WTC11 (cell line): ENCODE results near the gene GPR39. TPM values are rescaled to one million over a fixed set of nuclear protein-coding genes. Genes with fewer than 3 reads are reported as not detected.

Experiments
- ATAC-seq: fragments of 200-7000 bp; cut with Tn5 transposase; 2 replicates; pipeline ENCODE4 v1.10.0; 2021; ENCODE audit warnings: mild to moderate bottlenecking, moderate library complexity
- CTCF ChIA-PET: fragments of 300-600 bp; sonication (Branson Sonifier 250); formaldehyde crosslinking; loops from one replicate; lab custom pipeline; 2021; ENCODE audit warnings: antibody characterized with exemption; lab: Charles Lee
- POLR2A ChIA-PET: fragments of 350-600 bp; sonication (Branson Sonifier 250); formaldehyde crosslinking; loops from one replicate; lab custom pipeline; 2021; ENCODE audit warnings: antibody characterized with exemption; lab: Charles Lee
- DNase-seq: peaks from one replicate; pipeline ENCODE4 v3.0.0; 2021; ENCODE audit warnings: low spot score
- H3K27ac Mint-ChIP-seq: 2 replicates; pipeline ENCODE4 v1.8.0; 2021; ENCODE audit warnings: mixed read lengths
- H3K27me3 Mint-ChIP-seq: 2 replicates; pipeline ENCODE4 v1.8.0; 2021; ENCODE audit warnings: low read depth, mild to moderate bottlenecking, moderate library complexity, mixed read lengths
- H3K36me3 Mint-ChIP-seq: 2 replicates; pipeline ENCODE4 v1.8.0; 2021; ENCODE audit warnings: mixed read lengths
- H3K4me1 Mint-ChIP-seq: 2 replicates; pipeline ENCODE4 v1.8.0; 2022; ENCODE audit warnings: mixed read lengths
- H3K4me3 Mint-ChIP-seq: 2 replicates; pipeline ENCODE4 v1.8.0; 2021; ENCODE audit warnings: mild to moderate bottlenecking, moderate library complexity, mixed read lengths
- H3K9me3 Mint-ChIP-seq: 2 replicates; pipeline ENCODE4 v1.8.0; 2021; ENCODE audit warnings: mixed read lengths
- ATF1 ChIP-seq: sonication (generic); formaldehyde crosslinking; IDR thresholded peaks from 2 replicates; pipeline ENCODE4 v1.8.1; 2023; ENCODE audit warnings: mild to moderate bottlenecking, moderate library complexity, missing genetic modification reagents
- CBFB ChIP-seq: sonication (generic); formaldehyde crosslinking; IDR thresholded peaks from 2 replicates; pipeline ENCODE4 v1.8.1; 2022; ENCODE audit warnings: mild to moderate bottlenecking, low read depth, missing genetic modification reagents
- ETV6 ChIP-seq: sonication (generic); formaldehyde crosslinking; IDR thresholded peaks from 2 replicates; pipeline ENCODE4 v1.8.1; 2022; ENCODE audit warnings: mild to moderate bottlenecking, missing genetic modification reagents
- GRHL2 ChIP-seq: fragments of 250-450 bp; sonication (Bioruptor Pico); IDR thresholded peaks from 2 replicates; pipeline ENCODE4 v1.8.0; 2022; ENCODE audit warnings: mild to moderate bottlenecking, moderate library complexity; ENCODE audit not compliant: insufficient replicate concordance, severe bottlenecking
- IRF2 ChIP-seq: sonication (generic); formaldehyde crosslinking; IDR thresholded peaks from 2 replicates; pipeline ENCODE4 v1.8.0; 2022; ENCODE audit warnings: low read depth, missing genetic modification reagents, borderline replicate concordance
- OVOL2 ChIP-seq: fragments of 250-450 bp; sonication (Bioruptor Pico); IDR thresholded peaks from 2 replicates; pipeline ENCODE4 v1.9.0; 2021; ENCODE audit warnings: mild to moderate bottlenecking, borderline replicate concordance
- SOX15 ChIP-seq: fragments of 250-450 bp; sonication (Bioruptor Pico); IDR thresholded peaks from 2 replicates; pipeline ENCODE4 v1.9.0; 2021; ENCODE audit warnings: mild to moderate bottlenecking
- TCF7 ChIP-seq: sonication (generic); formaldehyde crosslinking; IDR thresholded peaks from 2 replicates; pipeline ENCODE4 v1.8.0; 2022; ENCODE audit warnings: mild to moderate bottlenecking, low read depth, missing genetic modification reagents, moderate library complexity
- ZBTB21 ChIP-seq: sonication (generic); formaldehyde crosslinking; IDR thresholded peaks from 2 replicates; pipeline ENCODE4 v1.8.1; 2023; ENCODE audit warnings: mild to moderate bottlenecking, missing genetic modification reagents, borderline replicate concordance
- ZNF396 ChIP-seq: fragments of 250-450 bp; sonication (Bioruptor Pico); IDR thresholded peaks from 2 replicates; pipeline ENCODE4 v1.8.0; 2021; ENCODE audit warnings: mild to moderate bottlenecking, moderate library complexity, borderline replicate concordance
- total RNA-seq: library from RNA; stranded (reverse); gene quantifications from 3 replicates; pipeline ENCODE4 v1.2.3, GENCODE V29; 2021
- TF ChIP-seq, protein P1 (sequence below): sonication (generic); formaldehyde crosslinking; conservative IDR thresholded peaks from 2 replicates; pipeline ENCODE4 v1.8.1; 2022; ENCODE audit warnings: mild to moderate bottlenecking, missing genetic modification reagents
- TF ChIP-seq, protein P2 (sequence below): sonication (generic); formaldehyde crosslinking; IDR thresholded peaks from 2 replicates; pipeline ENCODE4 v1.8.1; 2023; ENCODE audit warnings: mild to moderate bottlenecking, missing genetic modification reagents
- TF ChIP-seq, protein P3 (sequence below): fragments of 250-450 bp; sonication (Bioruptor Pico); IDR thresholded peaks from 2 replicates; pipeline ENCODE4 v1.9.0; 2021; ENCODE audit warnings: mild to moderate bottlenecking
- TF ChIP-seq, protein P4 (sequence below): sonication (generic); formaldehyde crosslinking; IDR thresholded peaks from 2 replicates; pipeline ENCODE4 v1.8.1; 2023; ENCODE audit warnings: mild to moderate bottlenecking, moderate library complexity, missing genetic modification reagents
- TF ChIP-seq, protein P5 (sequence below): sonication (generic); formaldehyde crosslinking; IDR thresholded peaks from 2 replicates; pipeline ENCODE4 v1.8.0; 2022; ENCODE audit warnings: mild to moderate bottlenecking, missing genetic modification reagents
- TF ChIP-seq, protein P6 (sequence below): sonication (generic); formaldehyde crosslinking; IDR thresholded peaks from 2 replicates; pipeline ENCODE4 v1.8.1; 2023; ENCODE audit warnings: mild to moderate bottlenecking, missing genetic modification reagents, moderate library complexity
- TF ChIP-seq, protein P7 (sequence below): sonication (generic); formaldehyde crosslinking; IDR thresholded peaks from 2 replicates; pipeline ENCODE4 v1.8.1; 2022; ENCODE audit warnings: mild to moderate bottlenecking, moderate library complexity, missing genetic modification reagents
- TF ChIP-seq, protein P8 (sequence below): fragments of 250-450 bp; sonication (Bioruptor Pico); conservative IDR thresholded peaks from 2 replicates; pipeline ENCODE4 v1.9.0; 2021; ENCODE audit warnings: mild to moderate bottlenecking
- TF ChIP-seq, protein P9 (sequence below): fragments of 250-450 bp; sonication (Bioruptor Pico); IDR thresholded peaks from 2 replicates; pipeline ENCODE4 v1.9.0; 2021; ENCODE audit warnings: moderate library complexity, mild to moderate bottlenecking, inconsistent platforms, borderline replicate concordance
- TF ChIP-seq, protein P10 (sequence below): sonication (generic); formaldehyde crosslinking; IDR thresholded peaks from 2 replicates; pipeline ENCODE4 v1.8.0; 2022; ENCODE audit warnings: missing genetic modification reagents

The GPR39 gene
- total RNA-seq, 1 experiment from 2014 or later = 0.74 TPM

DNA sequence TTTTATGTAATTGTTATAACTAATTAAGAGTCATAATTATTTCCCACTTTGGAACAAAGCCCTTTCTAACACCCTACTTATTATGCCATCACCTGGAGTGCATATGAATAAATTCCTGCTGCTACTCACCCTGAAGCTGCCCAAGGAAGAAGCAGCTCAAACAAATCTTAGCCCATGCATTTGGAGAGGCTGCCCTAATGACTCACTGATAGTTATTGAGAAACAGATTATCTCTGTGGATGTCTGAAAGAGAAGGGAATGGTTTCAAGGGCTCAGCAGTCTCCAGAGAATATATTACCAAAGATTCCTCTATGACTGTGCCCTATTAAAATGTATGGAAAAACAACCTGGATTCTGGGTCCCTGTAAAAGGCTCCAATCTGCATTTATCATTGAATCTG, 81.0 kb downstream of the GPR39 start (continued):
- TF ChIP-seq, protein P1, sequence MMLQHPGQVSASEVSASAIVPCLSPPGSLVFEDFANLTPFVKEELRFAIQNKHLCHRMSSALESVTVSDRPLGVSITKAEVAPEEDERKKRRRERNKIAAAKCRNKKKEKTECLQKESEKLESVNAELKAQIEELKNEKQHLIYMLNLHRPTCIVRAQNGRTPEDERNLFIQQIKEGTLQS (CRISPR knock-in tag) = no peak
- TF ChIP-seq, protein P2, sequence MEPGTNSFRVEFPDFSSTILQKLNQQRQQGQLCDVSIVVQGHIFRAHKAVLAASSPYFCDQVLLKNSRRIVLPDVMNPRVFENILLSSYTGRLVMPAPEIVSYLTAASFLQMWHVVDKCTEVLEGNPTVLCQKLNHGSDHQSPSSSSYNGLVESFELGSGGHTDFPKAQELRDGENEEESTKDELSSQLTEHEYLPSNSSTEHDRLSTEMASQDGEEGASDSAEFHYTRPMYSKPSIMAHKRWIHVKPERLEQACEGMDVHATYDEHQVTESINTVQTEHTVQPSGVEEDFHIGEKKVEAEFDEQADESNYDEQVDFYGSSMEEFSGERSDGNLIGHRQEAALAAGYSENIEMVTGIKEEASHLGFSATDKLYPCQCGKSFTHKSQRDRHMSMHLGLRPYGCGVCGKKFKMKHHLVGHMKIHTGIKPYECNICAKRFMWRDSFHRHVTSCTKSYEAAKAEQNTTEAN (CRISPR knock-in tag) = no peak
- TF ChIP-seq, protein P3, sequence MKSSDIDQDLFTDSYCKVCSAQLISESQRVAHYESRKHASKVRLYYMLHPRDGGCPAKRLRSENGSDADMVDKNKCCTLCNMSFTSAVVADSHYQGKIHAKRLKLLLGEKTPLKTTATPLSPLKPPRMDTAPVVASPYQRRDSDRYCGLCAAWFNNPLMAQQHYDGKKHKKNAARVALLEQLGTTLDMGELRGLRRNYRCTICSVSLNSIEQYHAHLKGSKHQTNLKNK (CRISPR knock-in tag) = no peak
- TF ChIP-seq IRF2 (no peak), ETV6 (no peak)

DNA sequence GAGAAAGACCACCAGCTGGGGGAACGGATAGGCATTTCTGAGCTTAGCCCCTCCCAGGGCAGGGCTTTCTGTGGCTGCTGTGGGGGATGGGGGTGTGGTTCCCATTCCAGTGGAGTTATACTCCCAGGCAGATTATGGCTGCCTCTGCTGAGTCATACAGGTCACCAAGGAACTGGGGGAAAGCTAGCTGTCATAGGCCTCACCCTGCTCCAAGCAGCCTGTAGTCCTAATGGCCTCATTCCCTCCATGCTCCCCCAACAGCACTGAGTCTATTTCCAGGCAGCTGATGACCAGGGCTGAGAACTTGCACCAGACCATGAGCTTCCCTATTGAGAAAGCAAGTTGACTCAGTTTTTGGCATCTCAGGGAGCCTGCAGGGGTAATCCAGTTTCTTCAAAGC, 87.1 kb downstream of the GPR39 start:
- ATAC-seq = peak; percentile 43; the same call in 1 of the 2 replicates
- CTCF ChIA-PET = interaction anchor here (1.2 kb wide), 1 partner anchor 155 kb away, joined by 5 read pairs; no protein-coding TSS in a partner anchor

More for the DNA sequence above, 87.1 kb downstream of the GPR39 start:
- peaks cover 56% of the 10 kb centered on the region for H3K9me3 Mint-ChIP-seq
- no peaks in the 10 kb centered on the region for H3K4me1 Mint-ChIP-seq
- peaks cover 5% of the 10 kb centered on the region for H3K27me3 Mint-ChIP-seq
- H3K27ac Mint-ChIP-seq = no peak overlapping the region
- TF ChIP-seq ZNF396 (CRISPR knock-in tag) (no peak), TCF7 (CRISPR knock-in tag) (no peak), CBFB (CRISPR knock-in tag) (no peak), OVOL2 (no peak), SOX15 (CRISPR knock-in tag) (no peak), ATF1 (CRISPR knock-in tag) (no peak), ZBTB21 (CRISPR knock-in tag) (no peak), GRHL2 (CRISPR knock-in tag) (no peak), IRF2 (no peak)
- TF ChIP-seq, protein P4, sequence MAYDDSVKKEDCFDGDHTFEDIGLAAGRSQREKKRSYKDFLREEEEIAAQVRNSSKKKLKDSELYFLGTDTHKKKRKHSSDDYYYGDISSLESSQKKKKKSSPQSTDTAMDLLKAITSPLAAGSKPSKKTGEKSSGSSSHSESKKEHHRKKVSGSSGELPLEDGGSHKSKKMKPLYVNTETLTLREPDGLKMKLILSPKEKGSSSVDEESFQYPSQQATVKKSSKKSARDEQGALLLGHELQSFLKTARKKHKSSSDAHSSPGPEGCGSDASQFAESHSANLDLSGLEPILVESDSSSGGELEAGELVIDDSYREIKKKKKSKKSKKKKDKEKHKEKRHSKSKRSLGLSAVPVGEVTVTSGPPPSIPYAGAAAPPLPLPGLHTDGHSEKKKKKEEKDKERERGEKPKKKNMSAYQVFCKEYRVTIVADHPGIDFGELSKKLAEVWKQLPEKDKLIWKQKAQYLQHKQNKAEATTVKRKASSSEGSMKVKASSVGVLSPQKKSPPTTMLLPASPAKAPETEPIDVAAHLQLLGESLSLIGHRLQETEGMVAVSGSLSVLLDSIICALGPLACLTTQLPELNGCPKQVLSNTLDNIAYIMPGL (CRISPR knock-in tag) = no peak
- TF ChIP-seq, protein P5, sequence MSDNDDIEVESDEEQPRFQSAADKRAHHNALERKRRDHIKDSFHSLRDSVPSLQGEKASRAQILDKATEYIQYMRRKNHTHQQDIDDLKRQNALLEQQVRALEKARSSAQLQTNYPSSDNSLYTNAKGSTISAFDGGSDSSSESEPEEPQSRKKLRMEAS (CRISPR knock-in tag) = no peak
- TF ChIP-seq, protein P6, sequence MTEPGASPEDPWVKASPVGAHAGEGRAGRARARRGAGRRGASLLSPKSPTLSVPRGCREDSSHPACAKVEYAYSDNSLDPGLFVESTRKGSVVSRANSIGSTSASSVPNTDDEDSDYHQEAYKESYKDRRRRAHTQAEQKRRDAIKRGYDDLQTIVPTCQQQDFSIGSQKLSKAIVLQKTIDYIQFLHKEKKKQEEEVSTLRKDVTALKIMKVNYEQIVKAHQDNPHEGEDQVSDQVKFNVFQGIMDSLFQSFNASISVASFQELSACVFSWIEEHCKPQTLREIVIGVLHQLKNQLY (CRISPR knock-in tag) = no peak
- TF ChIP-seq, protein P7, sequence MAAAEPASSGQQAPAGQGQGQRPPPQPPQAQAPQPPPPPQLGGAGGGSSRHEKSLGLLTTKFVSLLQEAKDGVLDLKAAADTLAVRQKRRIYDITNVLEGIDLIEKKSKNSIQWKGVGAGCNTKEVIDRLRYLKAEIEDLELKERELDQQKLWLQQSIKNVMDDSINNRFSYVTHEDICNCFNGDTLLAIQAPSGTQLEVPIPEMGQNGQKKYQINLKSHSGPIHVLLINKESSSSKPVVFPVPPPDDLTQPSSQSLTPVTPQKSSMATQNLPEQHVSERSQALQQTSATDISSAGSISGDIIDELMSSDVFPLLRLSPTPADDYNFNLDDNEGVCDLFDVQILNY (CRISPR knock-in tag) = no peak
- TF ChIP-seq, protein P8, sequence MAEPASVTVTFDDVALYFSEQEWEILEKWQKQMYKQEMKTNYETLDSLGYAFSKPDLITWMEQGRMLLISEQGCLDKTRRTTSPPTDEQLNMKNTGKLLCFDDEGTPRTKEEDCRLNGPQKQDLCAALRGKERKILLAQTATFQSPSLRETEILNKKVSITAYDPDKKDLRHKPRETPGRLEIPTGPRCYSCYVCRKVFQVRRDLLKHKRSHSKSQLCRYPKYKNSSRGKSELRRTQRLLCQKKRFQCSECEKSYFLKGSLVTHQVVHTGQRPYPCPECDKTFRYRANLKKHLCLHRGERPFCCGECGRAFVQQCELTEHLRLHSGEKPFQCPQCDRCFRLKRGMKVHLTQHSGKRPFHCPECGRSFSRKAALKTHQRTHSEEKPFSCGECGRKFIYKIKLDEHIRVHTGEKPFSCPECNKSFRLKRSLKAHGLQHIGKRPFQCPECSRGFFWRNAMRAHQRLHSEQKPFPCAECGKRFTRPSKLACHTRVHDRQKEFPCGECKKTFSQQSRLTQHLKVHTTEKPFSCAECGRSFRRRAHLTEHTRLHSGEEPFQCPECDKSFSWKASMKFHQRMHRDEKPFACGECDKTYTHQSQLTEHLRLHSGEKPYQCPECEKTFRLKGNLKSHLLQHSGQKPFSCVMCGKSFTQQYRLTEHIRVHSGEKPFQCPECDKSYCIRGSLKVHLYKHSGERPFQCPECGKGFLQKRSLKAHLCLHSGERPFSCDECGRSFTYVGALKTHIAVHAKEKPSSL = no peak
- TF ChIP-seq, protein P1 (CRISPR knock-in tag) = no peak
- TF ChIP-seq, protein P3 (CRISPR knock-in tag) = no peak
- TF ChIP-seq, protein P9, sequence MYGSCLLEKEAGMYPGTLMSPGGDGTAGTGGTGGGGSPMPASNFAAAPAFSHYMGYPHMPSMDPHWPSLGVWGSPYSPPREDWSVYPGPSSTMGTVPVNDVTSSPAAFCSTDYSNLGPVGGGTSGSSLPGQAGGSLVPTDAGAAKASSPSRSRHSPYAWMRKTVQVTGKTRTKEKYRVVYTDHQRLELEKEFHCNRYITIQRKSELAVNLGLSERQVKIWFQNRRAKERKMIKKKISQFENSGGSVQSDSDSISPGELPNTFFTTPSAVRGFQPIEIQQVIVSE (CRISPR knock-in tag) = no peak
- TF ChIP-seq, protein P10, sequence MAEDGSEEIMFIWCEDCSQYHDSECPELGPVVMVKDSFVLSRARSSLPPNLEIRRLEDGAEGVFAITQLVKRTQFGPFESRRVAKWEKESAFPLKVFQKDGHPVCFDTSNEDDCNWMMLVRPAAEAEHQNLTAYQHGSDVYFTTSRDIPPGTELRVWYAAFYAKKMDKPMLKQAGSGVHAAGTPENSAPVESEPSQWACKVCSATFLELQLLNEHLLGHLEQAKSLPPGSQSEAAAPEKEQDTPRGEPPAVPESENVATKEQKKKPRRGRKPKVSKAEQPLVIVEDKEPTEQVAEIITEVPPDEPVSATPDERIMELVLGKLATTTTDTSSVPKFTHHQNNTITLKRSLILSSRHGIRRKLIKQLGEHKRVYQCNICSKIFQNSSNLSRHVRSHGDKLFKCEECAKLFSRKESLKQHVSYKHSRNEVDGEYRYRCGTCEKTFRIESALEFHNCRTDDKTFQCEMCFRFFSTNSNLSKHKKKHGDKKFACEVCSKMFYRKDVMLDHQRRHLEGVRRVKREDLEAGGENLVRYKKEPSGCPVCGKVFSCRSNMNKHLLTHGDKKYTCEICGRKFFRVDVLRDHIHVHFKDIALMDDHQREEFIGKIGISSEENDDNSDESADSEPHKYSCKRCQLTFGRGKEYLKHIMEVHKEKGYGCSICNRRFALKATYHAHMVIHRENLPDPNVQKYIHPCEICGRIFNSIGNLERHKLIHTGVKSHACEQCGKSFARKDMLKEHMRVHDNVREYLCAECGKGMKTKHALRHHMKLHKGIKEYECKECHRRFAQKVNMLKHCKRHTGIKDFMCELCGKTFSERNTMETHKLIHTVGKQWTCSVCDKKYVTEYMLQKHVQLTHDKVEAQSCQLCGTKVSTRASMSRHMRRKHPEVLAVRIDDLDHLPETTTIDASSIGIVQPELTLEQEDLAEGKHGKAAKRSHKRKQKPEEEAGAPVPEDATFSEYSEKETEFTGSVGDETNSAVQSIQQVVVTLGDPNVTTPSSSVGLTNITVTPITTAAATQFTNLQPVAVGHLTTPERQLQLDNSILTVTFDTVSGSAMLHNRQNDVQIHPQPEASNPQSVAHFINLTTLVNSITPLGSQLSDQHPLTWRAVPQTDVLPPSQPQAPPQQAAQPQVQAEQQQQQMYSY (CRISPR knock-in tag) = no peak
- H3K36me3 Mint-ChIP-seq = peaks cover 29% of the 10 kb centered on the region
- POLR2A ChIA-PET = no interaction called here
- H3K4me3 Mint-ChIP-seq = no peak overlapping the region
- no peak for DNase-seq
